ENCODE measurements around the gene DAPK2.

- TF ChIP-seq, protein P1, sequence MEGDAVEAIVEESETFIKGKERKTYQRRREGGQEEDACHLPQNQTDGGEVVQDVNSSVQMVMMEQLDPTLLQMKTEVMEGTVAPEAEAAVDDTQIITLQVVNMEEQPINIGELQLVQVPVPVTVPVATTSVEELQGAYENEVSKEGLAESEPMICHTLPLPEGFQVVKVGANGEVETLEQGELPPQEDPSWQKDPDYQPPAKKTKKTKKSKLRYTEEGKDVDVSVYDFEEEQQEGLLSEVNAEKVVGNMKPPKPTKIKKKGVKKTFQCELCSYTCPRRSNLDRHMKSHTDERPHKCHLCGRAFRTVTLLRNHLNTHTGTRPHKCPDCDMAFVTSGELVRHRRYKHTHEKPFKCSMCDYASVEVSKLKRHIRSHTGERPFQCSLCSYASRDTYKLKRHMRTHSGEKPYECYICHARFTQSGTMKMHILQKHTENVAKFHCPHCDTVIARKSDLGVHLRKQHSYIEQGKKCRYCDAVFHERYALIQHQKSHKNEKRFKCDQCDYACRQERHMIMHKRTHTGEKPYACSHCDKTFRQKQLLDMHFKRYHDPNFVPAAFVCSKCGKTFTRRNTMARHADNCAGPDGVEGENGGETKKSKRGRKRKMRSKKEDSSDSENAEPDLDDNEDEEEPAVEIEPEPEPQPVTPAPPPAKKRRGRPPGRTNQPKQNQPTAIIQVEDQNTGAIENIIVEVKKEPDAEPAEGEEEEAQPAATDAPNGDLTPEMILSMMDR (conservative IDR thresholded peaks at IDR 0.05 in 1 of 2, IDR thresholded peaks at IDR 0.05 in 1 of 2; ENCODE audit: extremely low read depth in 1 of 2, insufficient read depth in 1 of 2, low read depth in 1 of 2, low read length in 2 of 2) = no peak
- no peak for TF ChIP-seq EZH2 (IDR thresholded peaks at IDR 0.05; ENCODE audit: borderline replicate concordance, low read length)
Measured at GRCh38 chr15:63908281-63908680, 138.0 kb downstream of the DAPK2 start.
